Epithelial cell of esophagus (primary cell): ENCODE measurements around the gene USP48.

Source experiments
- DNase-seq: peaks from one replicate; pipeline ENCODE4 v3.0.0; 2010; ENCODE audit warnings: low read depth
- H3K4me3 ChIP-seq: 2 replicates; pipeline ENCODE4 v1.5.1; 2011; ENCODE audit warnings: mild to moderate bottlenecking, low read length, control low read depth
- TF ChIP-seq, protein P1 (sequence below): IDR thresholded peaks from 2 replicates; pipeline ENCODE4 v1.5.1; 2011; ENCODE audit warnings: low read depth, mild to moderate bottlenecking, low read length, control low read depth, inconsistent platforms; ENCODE audit not compliant: insufficient read depth; ENCODE audit errors: missing control alignments

Gene USP48

DNA sequence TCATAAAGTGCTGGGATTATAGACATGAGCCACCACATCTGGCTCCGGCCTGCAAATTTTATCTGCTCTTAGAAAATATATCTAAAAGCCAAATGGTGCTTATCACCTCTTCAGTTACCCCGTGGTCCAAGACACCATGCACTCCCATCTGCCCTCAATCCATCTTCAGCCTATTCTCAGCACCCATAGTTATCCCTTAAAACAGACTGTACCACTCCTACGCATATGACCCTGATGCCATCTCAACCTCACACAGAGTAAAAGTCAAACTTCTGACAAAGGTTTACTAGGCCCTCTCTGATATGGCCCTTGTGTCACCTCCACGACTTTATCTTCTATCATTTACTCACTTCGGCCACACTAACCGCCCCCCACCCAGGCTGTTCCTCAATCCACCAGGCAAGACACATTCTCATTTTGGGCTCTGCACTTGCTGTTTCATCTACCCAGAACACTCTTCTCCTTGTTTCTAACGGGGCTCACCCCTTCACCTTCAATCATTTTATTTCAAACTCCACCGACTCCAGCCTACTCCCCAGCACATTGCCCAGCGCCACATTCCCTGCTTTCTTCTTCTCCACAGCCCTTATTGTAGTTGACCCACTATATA is 33.0 kb downstream of the USP48 start:
- no peak for DNase-seq
- TF ChIP-seq, protein P1, sequence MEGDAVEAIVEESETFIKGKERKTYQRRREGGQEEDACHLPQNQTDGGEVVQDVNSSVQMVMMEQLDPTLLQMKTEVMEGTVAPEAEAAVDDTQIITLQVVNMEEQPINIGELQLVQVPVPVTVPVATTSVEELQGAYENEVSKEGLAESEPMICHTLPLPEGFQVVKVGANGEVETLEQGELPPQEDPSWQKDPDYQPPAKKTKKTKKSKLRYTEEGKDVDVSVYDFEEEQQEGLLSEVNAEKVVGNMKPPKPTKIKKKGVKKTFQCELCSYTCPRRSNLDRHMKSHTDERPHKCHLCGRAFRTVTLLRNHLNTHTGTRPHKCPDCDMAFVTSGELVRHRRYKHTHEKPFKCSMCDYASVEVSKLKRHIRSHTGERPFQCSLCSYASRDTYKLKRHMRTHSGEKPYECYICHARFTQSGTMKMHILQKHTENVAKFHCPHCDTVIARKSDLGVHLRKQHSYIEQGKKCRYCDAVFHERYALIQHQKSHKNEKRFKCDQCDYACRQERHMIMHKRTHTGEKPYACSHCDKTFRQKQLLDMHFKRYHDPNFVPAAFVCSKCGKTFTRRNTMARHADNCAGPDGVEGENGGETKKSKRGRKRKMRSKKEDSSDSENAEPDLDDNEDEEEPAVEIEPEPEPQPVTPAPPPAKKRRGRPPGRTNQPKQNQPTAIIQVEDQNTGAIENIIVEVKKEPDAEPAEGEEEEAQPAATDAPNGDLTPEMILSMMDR, result no peak

DNA sequence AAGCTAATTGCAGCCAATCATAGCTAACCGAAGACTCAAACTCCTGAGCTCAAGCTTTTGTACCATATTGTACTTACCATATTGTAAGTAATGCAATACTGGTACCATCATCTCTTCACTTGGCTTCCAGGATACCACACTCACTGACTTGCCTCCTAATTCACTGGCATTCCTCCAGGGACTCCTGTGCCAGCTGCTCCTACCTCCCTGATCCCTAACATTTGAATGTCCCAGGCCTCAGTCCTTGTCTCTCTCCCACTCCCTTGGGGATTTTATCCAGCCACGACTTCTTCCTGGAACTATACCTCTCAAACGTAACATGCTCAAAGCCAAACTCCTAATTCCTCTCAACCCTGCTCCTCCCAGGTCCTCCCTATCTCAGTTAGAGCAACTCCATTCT is 33.8 kb downstream of the USP48 start:
- H3K4me3 ChIP-seq, result no peak overlapping the region
- TF ChIP-seq, protein P1, result no peak
- no peak for DNase-seq

More for the DNA sequence above, 33.0 kb downstream of the USP48 start:
- H3K4me3 ChIP-seq, result no peak overlapping the region

DNA sequence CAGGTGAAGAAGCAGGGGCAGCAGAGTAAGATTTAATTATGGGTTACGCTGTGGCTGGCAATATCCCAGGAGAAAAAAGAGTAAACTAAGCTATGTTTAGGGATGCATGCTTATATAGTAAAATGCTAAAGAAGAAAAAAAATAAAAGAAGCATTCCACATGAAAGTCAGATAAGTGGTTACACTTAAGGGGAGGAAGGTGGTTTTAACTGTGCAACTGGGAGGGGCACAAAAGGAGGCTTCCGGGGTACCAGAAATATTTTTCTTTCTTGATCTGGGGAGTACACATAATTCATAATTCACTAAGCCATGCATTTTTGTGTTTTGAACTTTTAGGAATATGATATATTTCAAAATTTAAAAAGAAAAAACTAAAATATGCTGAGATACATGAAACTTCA is 39.5 kb downstream of the USP48 start:
- no peak for DNase-seq
- TF ChIP-seq, protein P1, result no peak
- H3K4me3 ChIP-seq, result no peak overlapping the region

DNA sequence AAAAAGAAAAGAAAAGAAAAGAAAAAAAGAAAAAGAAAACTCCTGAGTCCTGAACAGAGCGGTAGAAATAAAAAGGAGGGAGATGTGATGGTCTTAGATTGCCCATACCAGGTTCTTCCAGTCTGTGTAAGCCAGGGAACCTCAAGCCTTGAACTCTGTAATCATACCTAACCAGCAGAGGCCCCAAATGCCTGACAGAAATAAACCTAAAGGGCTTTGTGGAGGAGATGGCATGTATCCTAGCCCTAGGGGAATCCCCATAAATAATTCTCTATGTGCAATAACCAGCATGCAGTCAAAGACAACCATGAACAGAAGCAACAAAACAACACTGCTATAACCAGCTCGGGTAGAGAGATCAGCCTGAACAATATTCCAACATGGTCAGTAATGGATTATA is 40.4 kb downstream of the USP48 start:
- TF ChIP-seq, protein P1, result no peak
- DNase-seq, result no peak
- H3K4me3 ChIP-seq, result no peak overlapping the region

DNA sequence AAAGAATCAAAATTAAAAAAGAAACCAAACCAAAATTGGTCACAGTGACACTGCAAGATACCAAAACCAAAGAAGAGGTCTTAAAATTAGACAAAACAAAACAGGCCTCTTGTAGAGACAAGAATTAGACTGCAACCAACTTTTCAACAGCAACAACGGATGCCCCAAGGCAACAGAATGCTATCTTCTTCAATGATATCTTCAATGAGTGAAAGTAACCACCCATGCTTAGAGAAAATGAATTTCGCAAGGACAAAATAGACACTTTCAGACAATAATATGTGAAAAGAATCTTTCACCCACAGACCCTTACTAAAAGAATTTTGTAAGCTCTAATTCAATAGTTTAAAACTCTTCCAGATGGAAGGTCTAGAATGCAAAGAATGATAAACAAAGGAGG is 41.7 kb downstream of the USP48 start:
- TF ChIP-seq, protein P1, result no peak
- no peak overlapping the region for H3K4me3 ChIP-seq
- DNase-seq, result no peak

DNA sequence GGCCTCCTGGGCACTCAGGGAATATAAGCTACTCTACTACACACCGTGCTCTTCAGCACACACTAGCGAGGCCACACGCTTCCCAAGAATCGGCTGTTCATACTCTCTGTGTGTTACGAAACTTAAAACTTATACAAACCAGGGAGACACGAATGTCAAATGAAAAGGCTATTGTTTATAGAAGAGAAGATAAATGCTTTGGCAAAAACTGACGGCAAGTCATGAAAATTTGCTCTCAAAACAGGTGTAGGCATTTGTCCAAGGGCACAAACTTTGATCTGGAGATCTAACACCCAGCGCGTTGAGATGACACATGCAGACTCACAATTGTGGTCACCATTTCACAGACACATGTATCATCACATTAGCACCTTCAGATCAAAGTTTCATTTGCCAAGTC is 46.1 kb downstream of the USP48 start:
- DNase-seq, result peak; percentile 9
- TF ChIP-seq, protein P1, result no peak
- H3K4me3 ChIP-seq, result no peak overlapping the region

DNA sequence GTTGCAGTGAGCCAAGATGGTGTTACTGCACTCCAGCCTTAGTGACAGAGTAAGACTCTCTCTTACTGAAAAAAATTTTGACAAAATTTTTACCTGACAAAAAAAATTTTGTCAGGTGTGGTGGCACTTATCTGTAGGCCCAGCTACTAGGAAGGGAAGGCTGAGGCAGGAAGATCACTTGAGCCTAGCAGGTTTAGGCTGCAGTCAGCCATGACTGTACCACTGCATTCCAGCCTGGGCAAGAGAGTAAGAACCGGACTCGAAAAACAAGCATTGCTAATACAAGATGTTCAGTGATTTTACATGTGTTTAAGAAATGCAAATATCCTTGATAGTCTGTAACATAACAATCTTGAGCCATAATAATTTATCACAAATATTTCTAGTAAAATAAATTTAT is 46.9 kb downstream of the USP48 start:
- H3K4me3 ChIP-seq, result no peak overlapping the region
- TF ChIP-seq, protein P1, result no peak
- DNase-seq, result peak; percentile 29
